Fibroblast of pulmonary artery (primary cell): ENCODE results near the gene ABCC9.
"Not testable (repeated sequence)": the region's sequence is repeated elsewhere in the genome, so short reads cannot be mapped to it uniquely, and the experiment has no call there.

Experiments
- DNase-seq: peaks from one replicate; pipeline ENCODE4 v3.0.0-alpha.2; 2010; ENCODE audit warnings: low read depth
- H3K4me3 ChIP-seq: replicated peaks from 2 replicates; pipeline ENCODE4 v1.5.1; 2011; ENCODE audit warnings: low read depth, mild to moderate bottlenecking, control low read depth, low read length, moderate library complexity
- TF ChIP-seq, protein P1 (sequence below): IDR thresholded peaks from 2 replicates; pipeline ENCODE4 v1.5.1; 2011; ENCODE audit warnings: mild to moderate bottlenecking, control low read depth, low read length, inconsistent platforms; ENCODE audit errors: missing control alignments

ABCC9 gene

DNA sequence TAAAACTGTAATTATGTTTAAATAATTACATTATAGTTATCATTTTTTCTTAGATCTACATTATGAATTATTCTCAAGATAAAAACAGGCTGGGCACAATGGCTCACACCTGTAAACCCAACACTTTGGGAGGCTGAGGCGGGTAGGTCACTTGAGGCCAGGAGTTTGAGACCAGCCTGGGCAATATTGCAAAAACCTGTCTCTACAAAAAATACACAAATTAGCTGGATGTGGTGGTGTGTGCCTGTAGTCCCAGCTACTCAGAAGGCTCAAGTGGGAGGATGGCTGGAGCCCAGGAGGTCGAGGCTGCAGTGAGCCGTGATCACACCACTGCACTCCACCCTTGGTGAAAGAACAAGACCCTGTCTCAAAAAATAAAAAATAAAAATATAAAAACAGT is 126.4 kb downstream of the ABCC9 start:
- TF ChIP-seq, protein P1, sequence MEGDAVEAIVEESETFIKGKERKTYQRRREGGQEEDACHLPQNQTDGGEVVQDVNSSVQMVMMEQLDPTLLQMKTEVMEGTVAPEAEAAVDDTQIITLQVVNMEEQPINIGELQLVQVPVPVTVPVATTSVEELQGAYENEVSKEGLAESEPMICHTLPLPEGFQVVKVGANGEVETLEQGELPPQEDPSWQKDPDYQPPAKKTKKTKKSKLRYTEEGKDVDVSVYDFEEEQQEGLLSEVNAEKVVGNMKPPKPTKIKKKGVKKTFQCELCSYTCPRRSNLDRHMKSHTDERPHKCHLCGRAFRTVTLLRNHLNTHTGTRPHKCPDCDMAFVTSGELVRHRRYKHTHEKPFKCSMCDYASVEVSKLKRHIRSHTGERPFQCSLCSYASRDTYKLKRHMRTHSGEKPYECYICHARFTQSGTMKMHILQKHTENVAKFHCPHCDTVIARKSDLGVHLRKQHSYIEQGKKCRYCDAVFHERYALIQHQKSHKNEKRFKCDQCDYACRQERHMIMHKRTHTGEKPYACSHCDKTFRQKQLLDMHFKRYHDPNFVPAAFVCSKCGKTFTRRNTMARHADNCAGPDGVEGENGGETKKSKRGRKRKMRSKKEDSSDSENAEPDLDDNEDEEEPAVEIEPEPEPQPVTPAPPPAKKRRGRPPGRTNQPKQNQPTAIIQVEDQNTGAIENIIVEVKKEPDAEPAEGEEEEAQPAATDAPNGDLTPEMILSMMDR = no peak
- no peak for DNase-seq
- H3K4me3 ChIP-seq = no peak overlapping the region

DNA sequence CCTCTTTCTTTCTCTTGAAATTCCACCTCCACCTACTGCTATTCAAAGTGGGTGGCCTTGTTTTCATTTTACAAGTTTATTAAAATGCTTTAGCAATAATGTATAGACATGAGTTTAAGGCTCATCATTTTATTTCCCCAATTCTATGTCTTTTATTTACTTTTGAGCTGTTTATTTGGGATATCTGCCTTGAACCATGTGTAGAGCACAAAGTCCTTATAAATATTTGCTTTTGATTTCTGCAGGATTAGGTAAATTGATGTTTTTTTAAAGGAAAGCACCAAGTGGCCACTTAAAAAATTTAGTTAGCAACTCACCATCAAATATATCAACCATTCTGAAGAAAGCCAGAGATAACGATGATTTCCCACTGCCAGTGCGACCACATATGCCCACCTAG is 126.9 kb downstream of the ABCC9 start:
- DNase-seq = no peak
- H3K4me3 ChIP-seq = no peak overlapping the region
- TF ChIP-seq, protein P1 = no peak

DNA sequence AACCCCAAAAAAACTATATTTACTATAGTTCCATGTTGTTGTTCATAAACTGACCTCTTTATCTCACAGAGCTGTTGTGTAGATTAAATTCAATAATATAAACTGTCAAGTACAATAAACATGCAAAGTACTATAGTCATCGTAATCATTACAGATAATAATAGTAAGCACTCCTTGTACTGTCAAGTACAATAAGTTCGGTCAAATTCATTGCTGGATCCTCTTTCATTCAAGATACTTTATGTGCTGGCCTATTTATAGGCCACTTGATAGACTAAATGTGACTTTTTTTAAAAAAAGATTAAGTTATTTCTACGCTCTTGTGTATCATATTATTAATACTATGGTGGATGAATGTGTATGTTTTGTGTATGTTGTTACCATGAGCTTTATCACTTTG is 127.5 kb downstream of the ABCC9 start:
- H3K4me3 ChIP-seq = no peak overlapping the region
- TF ChIP-seq, protein P1 = no peak
- no peak for DNase-seq

DNA sequence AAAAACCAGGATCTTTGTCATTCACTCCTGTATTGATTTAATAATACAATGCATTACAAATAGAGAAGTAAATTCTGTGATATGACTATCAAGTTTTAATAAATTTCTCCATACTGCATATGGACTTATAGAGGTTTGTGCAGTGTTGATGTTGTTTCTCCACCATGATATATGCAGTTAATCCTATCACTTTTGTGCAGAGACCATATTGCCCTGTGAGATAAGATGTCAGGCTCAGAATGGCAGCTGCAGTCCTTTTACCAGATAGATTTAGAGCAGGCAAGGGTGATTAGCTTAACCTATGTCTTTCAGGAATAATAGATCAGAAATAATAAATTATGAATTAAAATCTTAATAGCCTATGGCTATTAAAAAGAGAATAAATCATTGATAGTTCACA is 128.1 kb downstream of the ABCC9 start:
- TF ChIP-seq, protein P1 = no peak
- no peak overlapping the region for H3K4me3 ChIP-seq
- no peak for DNase-seq

DNA sequence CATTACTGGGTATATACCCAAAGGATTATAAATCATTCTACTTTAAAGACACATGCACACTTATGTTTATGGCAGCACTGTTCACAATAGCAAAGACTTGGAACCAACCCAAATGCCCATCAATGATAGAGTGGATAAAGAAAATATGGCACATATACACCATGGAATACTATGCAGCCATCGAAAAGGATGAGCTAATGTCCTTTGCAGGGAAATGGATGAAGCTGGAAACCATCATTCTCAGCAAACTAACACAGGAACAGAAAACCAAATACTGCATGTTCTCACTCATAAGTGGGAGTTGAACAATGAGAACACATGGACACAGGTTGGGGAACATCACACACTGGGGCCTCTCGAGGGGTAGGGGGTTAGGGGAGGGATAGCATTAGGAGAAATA is 128.9 kb downstream of the ABCC9 start:
- DNase-seq, H3K4me3 ChIP-seq: not testable (repeated sequence)

DNA sequence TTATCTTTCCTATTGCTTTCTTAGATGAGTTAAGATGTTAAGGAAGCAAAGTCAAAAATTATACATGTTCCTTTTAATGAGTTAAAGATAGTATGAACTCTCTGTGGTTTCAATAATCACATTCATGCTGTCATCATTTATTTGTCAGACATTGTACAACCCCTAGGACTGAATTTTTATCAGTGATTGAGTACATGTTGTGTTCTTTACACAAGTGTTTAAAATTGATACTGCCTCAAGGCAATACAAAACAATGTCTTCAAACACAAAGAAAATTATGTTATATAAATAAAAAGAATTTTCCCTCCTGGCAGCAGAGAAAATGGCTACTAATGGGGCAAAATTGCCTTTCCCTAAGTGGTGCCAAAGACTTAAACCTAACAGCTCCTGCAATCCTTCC is 132.1 kb downstream of the ABCC9 start:
- no peak for DNase-seq
- H3K4me3 ChIP-seq = no peak overlapping the region
- TF ChIP-seq, protein P1 = no peak

DNA sequence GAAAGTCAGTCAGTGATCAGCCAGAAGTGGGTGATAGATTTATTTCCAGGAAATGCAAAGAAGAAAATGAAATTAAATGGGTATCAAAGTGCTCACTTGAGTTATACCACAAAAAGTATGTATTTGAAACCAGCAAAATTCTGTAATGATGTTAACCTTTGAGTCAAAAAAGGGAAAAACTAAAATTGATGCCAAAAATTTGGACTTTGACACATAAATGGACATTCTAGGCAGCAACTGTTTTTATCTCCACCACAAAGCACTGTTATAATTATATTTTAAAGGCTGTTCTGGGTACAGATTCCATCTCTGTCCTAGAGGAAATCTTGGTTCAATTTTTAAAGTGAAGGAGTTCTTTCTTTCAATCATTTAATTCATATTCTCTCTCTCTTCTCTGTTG is 135.0 kb downstream of the ABCC9 start:
- no peak for DNase-seq
- TF ChIP-seq, protein P1 = no peak
- H3K4me3 ChIP-seq = no peak overlapping the region
